ENCODE measurements around the gene MYO7B. TPM values are rescaled to one million over a fixed set of nuclear protein-coding genes. Genes with fewer than 3 reads are reported as not detected.
A peak's percentile ranks its signal among the peaks of the same experiment; 100 is the strongest.

Gene MYO7B
- total and polyA plus RNA-seq, 2 donors (not counting 1 experiment from before 2014, with no cell fraction given), result 5.0 to 68.2 TPM

- H3K27me3 ChIP-seq (replicated peaks in 1 of 4; ENCODE audit: control extremely low read depth in 1 of 4, control insufficient read depth in 3 of 4, insufficient read depth in 4 of 4, low read length in 3 of 4), result no peaks in the 10 kb centered on the region
- WGBS (ENCODE audit: insufficient coverage), result 55% methylated on average over 24 of the region's 25 CpGs
- ATAC-seq (ENCODE audit: low read depth) (peak; percentile 83), DNase-seq (peak; percentile 82)
- H3K9me3 ChIP-seq (ENCODE audit: control extremely low read depth in 1 of 3, control insufficient read depth in 2 of 3, insufficient read depth in 1 of 3, low read length in 2 of 3), result no peaks in the 10 kb centered on the region
- H3K36me3 ChIP-seq (replicated peaks in 1 of 2; ENCODE audit: control extremely low read depth in 1 of 2, control insufficient read depth in 1 of 2, extremely low read depth in 1 of 2, insufficient read depth in 2 of 2, low read length in 1 of 2), result no peaks in the 10 kb centered on the region
- no peaks in the 10 kb centered on the region for H3K27me3 Mint-ChIP-seq
- no peak for TF ChIP-seq EZH2 (IDR thresholded peaks at IDR 0.05; ENCODE audit: borderline replicate concordance, insufficient read depth, low read depth, low read length, poor library complexity, severe bottlenecking)
- TF ChIP-seq CTCF (IDR thresholded peaks at IDR 0.05), result peak; percentile 29
- peaks cover 69 to 77% of the 10 kb centered on the region in 2 donors for H3K4me1 ChIP-seq (ENCODE audit: control insufficient read depth in 2 of 2, insufficient read depth in 2 of 2, low read length in 2 of 2)
- H3K27ac ChIP-seq (ENCODE audit: low read length in 2 of 2), result peak overlapping the region; percentile 62 to 76
- no peaks in the 10 kb centered on the region for H3K79me2 ChIP-seq (ENCODE audit: control insufficient read depth, insufficient read depth, low read length)
- intact Hi-C loops (cut with micrococcal nuclease), result loop anchor here (1.0 to 2.0 kb wide), 2 partner anchors 9 to 50 kb away; no protein-coding TSS in a partner anchor
- H3K9ac ChIP-seq (ENCODE audit: low read length), result peak overlapping the region; percentile 12
- no peaks in the 10 kb centered on the region for H4K20me1 ChIP-seq (ENCODE audit: control insufficient read depth, insufficient read depth, low read length, poor library complexity, severe bottlenecking)
- CTCF ChIA-PET, result interaction anchor here (0.8 to 19.3 kb wide), 11 partner anchors 9 to 114 kb away, joined by 3 to 553 read pairs (median 3); partner anchors contain the start of genes IWS1 and LIMS2
- H3K4me3 Mint-ChIP-seq, result peak overlapping the region; percentile 57
- H3K4me1 Mint-ChIP-seq, result peaks cover 68% of the 10 kb centered on the region
- no peaks in the 10 kb centered on the region for H3K9me3 Mint-ChIP-seq (ENCODE audit: insufficient read depth)
- peak overlapping the region; percentile 95 for H3K27ac Mint-ChIP-seq
- peak overlapping the region; percentile 80 for H2AFZ ChIP-seq (ENCODE audit: insufficient read depth, low read depth, low read length, poor library complexity, severe bottlenecking)
- H3K4me2 ChIP-seq (replicated peaks; ENCODE audit: low read depth, low read length, poor library complexity, severe bottlenecking), result peak overlapping the region; percentile 73
- POLR2A ChIA-PET, result interaction anchor here (0.9 to 2.0 kb wide), 5 partner anchors 9 to 46 kb away, joined by 3 to 10 read pairs (median 4); no protein-coding TSS in a partner anchor
- no peak overlapping the region for H3K4me3 ChIP-seq (ENCODE audit: control extremely low read depth in 1 of 5, extremely low read depth in 1 of 5, insufficient read depth in 1 of 5, low read depth in 2 of 5, low read length in 4 of 5)
Measured at GRCh38 chr2:127640082-127641072, 104.9 kb downstream of the MYO7B start.

Measured in B cell (primary cell).